ENCODE results near the gene MORN3. TPM values are rescaled to one million over a fixed set of nuclear protein-coding genes. Genes with fewer than 3 reads are reported as not detected.

The MORN3 gene
- total and polyA plus RNA-seq, 9 of the 15 experiments (the other 6 are each of a cell fraction or from before 2014, with no cell fraction given): 0.09 to 0.27 (median 0.20) TPM

- TF ChIP-seq AFF1 (IDR thresholded peaks at IDR 0.05; ENCODE audit: low read depth in 1 of 2, partially characterized antibody in 2 of 2) (peak in 1 of 2 experiments; percentile 31), MYC (IDR thresholded peaks at IDR 0.05; ENCODE audit: low read depth, low read length) (0 out of 2 replicates have a peak, but pooled peaks have one; percentile 54), MYC (CRISPR knock-in tag; IDR thresholded peaks at IDR 0.05; ENCODE audit: borderline replicate concordance, low read depth) (no peak), EP300 (IDR thresholded peaks at IDR 0.05; ENCODE audit: low read length) (peak; percentile 60), USF1 (CRISPR knock-in tag; IDR thresholded peaks at IDR 0.05) (peak; percentile 72), ATF7 (IDR thresholded peaks at IDR 0.05) (peak; percentile 95), LCOR (CRISPR knock-in tag; IDR thresholded peaks at IDR 0.05) (peak; percentile 80; the same call in 1 of the 2 replicates), CREB1 (IDR thresholded peaks at IDR 0.05) (peak; percentile 79), CREB1 (CRISPR knock-in tag; IDR thresholded peaks at IDR 0.05) (peak; percentile 76), TFAP4 (CRISPR knock-in tag; IDR thresholded peaks at IDR 0.05; ENCODE audit: borderline replicate concordance) (peak; percentile 62), CBX3 (IDR thresholded peaks at IDR 0.05; ENCODE audit: borderline replicate concordance in 1 of 2, low read length in 2 of 2) (no peak; a peak in 1 of 3 replicates), ZBTB12 (CRISPR knock-in tag; IDR thresholded peaks at IDR 0.05) (peak; percentile 26; the same call in 1 of the 2 replicates), POU5F1 (IDR thresholded peaks at IDR 0.05; ENCODE audit: borderline replicate concordance, low read depth, low read length, partially characterized antibody) (no peak), MEIS2 (IDR thresholded peaks at IDR 0.05; ENCODE audit: partially characterized antibody) (peak; percentile 53), PTTG1 (tag; IDR thresholded peaks at IDR 0.05; ENCODE audit: low read depth) (no peak), CEBPB (tag; IDR thresholded peaks at IDR 0.05) (peak; percentile 90), CEBPG (CRISPR knock-in tag; IDR thresholded peaks at IDR 0.05) (peak; percentile 98), CEBPG (tag; conservative IDR thresholded peaks at IDR 0.05 in 1 of 2, IDR thresholded peaks at IDR 0.05 in 1 of 2) (peak; percentile 86 to 97), CBFB (CRISPR knock-in tag; IDR thresholded peaks at IDR 0.05) (peak; percentile 92), RNF2 (IDR thresholded peaks at IDR 0.05) (peak; percentile 53; the same call in 1 of the 2 replicates), MTA2 (IDR thresholded peaks at IDR 0.05; ENCODE audit: low read depth) (no peak), SMARCA5 (IDR thresholded peaks at IDR 0.05) (no peak), KDM5B (IDR thresholded peaks at IDR 0.05; ENCODE audit: insufficient replicate concordance, low read depth, low read length) (no peak)
These were observed 47.7 kb upstream of the MORN3 start (continued) for GRCh38 chr12:121717041-121717699.
